ENCODE measurements around the gene BAD. TPM values are rescaled to one million over a fixed set of nuclear protein-coding genes. Genes with fewer than 3 reads are reported as not detected.

Gene BAD
- total RNA-seq, 6 experiments from 2014 or later: 22.0 to 53.8 (median 26.0) TPM

GRCh38 chr11:64235437-64236161, 48.9 kb downstream of the BAD start:
- TF ChIP-seq CTCF (IDR thresholded peaks at IDR 0.05) (no peak), POLR2A (IDR thresholded peaks at IDR 0.05) (no peak)
- Histone ChIP-seq H3K36me3 (no peaks in the 10 kb centered on the region), H3K4me3 (peak overlapping the region; percentile 54 to 58 (median 57)), H3K4me1 (peaks cover 0 to 35% (median 10%) of the 10 kb centered on the region in 4 donors), H3K27me3 (no peaks in the 10 kb centered on the region), H3K9me3 (no peaks in the 10 kb centered on the region), H3K27ac (peak overlapping the region in 1 of 3 donors; percentile 79)
- ATAC-seq: no peak
- WGBS (ENCODE audit: insufficient coverage, low coverage, low lambda C conversion rate, missing lambda C conversion rate): no CpG with 5 or more reads among the region's 12 CpGs
- intact Hi-C loops (cut with DNase I): no loop called here
- DNase-seq: peak in 1 of 3 donors; percentile 49

GRCh38 chr11:64234647-64235379, 49.7 kb downstream of the BAD start:
- Histone ChIP-seq H3K4me3 (peak overlapping the region; percentile 54 to 58 (median 57)), H3K9me3 (no peaks in the 10 kb centered on the region), H3K36me3 (no peaks in the 10 kb centered on the region), H3K27ac (peak overlapping the region; percentile 36 to 79 (median 57)), H3K27me3 (no peaks in the 10 kb centered on the region), H3K4me1 (peaks cover 0 to 31% (median 7%) of the 10 kb centered on the region in 4 donors)
- WGBS (ENCODE audit: insufficient coverage, low coverage, low lambda C conversion rate, missing lambda C conversion rate): 0% methylated on average over 2 of the region's 80 CpGs
- peak in 2 of 3 donors; percentile 64 to 73 for DNase-seq
- ATAC-seq: peak; percentile 8 to 37 (median 23)
- intact Hi-C loops (cut with DNase I): no loop called here
- no peak for TF ChIP-seq CTCF (IDR thresholded peaks at IDR 0.05)
- peak; percentile 41 for TF ChIP-seq POLR2A (IDR thresholded peaks at IDR 0.05)

GRCh38 chr11:64233913-64234586, 50.4 kb downstream of the BAD start, which contains the start of gene VEGFB:
Gene VEGFB, plus strand, starts transcription at chr11:64234584. Its CDS starts 250 bp downstream, at chr11:64234834.
- H3K4me3 ChIP-seq: peak within 1 kb of the TSS; percentile 54 to 58 (median 57)
- 8% methylated on average over 6 of the region's 62 CpGs for WGBS (ENCODE audit: insufficient coverage, low coverage, low lambda C conversion rate, missing lambda C conversion rate)
- ATAC-seq (peak; percentile 43 to 66 (median 52)), DNase-seq (peak; percentile 81 to 87 (median 81))
- peak within 1 kb of the TSS; percentile 36 to 79 (median 57) for H3K27ac ChIP-seq
- H3K4me1 ChIP-seq: peaks cover 0 to 32% (median 7%) of the 10 kb centered on the region in 4 donors
- no peaks in the 10 kb centered on the region for H3K36me3 ChIP-seq
- no peaks in the 10 kb centered on the region for H3K9me3 ChIP-seq
- intact Hi-C loops (cut with DNase I): no loop called here
- TF ChIP-seq CTCF (IDR thresholded peaks at IDR 0.05): no peak
- peak; percentile 27 for TF ChIP-seq POLR2A (IDR thresholded peaks at IDR 0.05)
- no peaks in the 10 kb centered on the region for H3K27me3 ChIP-seq

- Histone ChIP-seq H3K4me1 (peaks cover 0 to 25% (median 5%) of the 10 kb centered on the region in 4 donors), H3K27me3 (no peaks in the 10 kb centered on the region), H3K4me3 (no peak overlapping the region), H3K9me3 (no peaks in the 10 kb centered on the region), H3K36me3 (no peaks in the 10 kb centered on the region), H3K27ac (no peak overlapping the region)
- intact Hi-C loops (cut with DNase I): no loop called here
- no peak for ATAC-seq
- no peak for DNase-seq
- 89% methylated on average over 8 of the region's 8 CpGs for WGBS (ENCODE audit: insufficient coverage, low coverage, low lambda C conversion rate, missing lambda C conversion rate)
- TF ChIP-seq POLR2A (IDR thresholded peaks at IDR 0.05) (no peak), CTCF (IDR thresholded peaks at IDR 0.05) (no peak)
These were observed 51.5 kb downstream of the BAD start for GRCh38 chr11:64232967-64233315.

Data from right lobe of liver (tissue), 6 donors.